Fibroblast of skin of left biceps (primary cell): ENCODE results near the gene AKAP1.

Experiments used
- DNase-seq, 2 experiments: peaks; one replicate each; pipeline ENCODE4 v3.0.0-alpha.2; 2013; ENCODE audit warnings: low read depth in 2 of 2

Gene AKAP1, protein sequence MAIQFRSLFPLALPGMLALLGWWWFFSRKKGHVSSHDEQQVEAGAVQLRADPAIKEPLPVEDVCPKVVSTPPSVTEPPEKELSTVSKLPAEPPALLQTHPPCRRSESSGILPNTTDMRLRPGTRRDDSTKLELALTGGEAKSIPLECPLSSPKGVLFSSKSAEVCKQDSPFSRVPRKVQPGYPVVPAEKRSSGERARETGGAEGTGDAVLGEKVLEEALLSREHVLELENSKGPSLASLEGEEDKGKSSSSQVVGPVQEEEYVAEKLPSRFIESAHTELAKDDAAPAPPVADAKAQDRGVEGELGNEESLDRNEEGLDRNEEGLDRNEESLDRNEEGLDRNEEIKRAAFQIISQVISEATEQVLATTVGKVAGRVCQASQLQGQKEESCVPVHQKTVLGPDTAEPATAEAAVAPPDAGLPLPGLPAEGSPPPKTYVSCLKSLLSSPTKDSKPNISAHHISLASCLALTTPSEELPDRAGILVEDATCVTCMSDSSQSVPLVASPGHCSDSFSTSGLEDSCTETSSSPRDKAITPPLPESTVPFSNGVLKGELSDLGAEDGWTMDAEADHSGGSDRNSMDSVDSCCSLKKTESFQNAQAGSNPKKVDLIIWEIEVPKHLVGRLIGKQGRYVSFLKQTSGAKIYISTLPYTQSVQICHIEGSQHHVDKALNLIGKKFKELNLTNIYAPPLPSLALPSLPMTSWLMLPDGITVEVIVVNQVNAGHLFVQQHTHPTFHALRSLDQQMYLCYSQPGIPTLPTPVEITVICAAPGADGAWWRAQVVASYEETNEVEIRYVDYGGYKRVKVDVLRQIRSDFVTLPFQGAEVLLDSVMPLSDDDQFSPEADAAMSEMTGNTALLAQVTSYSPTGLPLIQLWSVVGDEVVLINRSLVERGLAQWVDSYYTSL

DNA sequence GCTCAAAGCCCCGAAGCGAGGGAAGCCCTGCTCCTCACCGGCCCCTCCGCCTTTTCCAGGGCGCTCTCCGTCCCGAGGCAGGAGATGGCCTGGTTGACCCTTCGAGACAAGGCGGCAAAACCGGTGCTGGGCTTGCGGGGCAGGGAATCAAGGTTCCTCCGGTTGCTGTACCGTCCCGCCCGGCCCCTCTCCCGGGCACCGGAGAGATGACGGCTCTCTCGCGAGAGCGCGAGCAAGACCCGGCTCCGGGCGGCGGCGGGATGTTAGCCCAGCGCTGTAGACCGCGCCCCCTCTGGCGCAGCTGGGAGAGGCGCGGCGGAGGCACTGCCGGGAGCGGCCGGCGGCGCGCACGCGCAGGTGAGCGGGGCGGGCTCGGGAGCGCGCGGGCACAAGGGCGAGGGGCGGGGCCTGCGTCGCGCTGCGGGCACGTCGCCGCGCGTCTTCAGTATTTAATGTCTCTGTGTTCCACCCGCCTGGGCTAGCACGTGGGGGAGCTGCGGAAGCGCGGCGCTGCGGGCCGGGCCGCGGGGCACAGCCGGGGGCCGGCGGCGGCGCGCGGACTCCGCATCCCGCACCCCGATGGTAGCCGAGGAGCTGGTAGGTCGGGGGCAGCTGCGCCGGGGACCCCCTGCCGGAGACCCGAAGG, at the start of gene AKAP1:
Gene AKAP1, plus strand, starts transcription at position 445 of the 646 bp plus-strand sequence. CDS start 20,219 bp downstream, outside the sequence.
- DNase-seq, result peak; percentile 86 to 87

DNA sequence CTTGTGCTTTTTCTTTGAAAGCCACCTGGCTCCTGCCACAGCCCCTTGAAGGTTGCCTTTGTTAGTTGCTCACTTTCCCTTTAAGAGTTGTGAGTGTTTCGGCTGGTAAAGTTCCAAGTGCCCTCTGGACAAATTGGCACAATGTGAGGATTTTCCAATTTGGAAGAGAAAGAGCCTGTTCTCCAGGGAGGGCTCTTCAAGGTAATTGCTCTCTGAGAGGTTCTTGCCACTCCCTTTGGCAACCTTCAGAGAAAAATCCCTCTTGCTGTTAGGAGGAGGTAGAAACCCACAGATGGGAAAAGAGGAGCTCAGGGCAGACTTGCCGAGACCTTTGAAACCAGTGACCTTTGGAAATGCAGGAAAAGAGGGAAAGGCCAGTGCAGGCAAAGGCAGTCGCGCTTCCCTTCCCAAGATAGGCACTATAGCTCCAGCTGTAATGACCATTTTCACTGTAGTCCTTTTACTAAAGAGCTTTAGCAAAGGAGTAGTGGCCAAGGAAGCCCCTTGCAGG, 49.0 kb upstream of the AKAP1 start:
- no peak for DNase-seq

DNA sequence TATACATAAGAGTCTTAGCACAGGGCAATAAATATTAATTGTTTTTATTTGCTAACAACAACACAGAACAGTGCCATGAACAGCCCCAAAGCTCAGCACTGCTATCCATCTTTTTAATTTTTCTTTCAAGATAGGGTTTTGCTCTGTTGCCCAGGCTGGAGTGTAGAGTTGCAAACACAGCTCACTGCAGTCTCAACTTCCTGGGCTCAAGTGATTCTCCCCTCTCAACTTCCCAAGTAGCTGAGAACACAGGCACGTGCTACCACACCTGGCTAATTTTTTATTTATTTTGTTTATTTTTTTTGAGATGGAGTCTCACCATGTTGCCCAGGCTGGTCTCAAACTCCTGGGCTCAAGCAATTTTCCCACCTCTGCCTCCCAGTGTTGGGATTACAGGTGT, 47.6 kb upstream of the AKAP1 start:
- DNase-seq, result no peak

DNA sequence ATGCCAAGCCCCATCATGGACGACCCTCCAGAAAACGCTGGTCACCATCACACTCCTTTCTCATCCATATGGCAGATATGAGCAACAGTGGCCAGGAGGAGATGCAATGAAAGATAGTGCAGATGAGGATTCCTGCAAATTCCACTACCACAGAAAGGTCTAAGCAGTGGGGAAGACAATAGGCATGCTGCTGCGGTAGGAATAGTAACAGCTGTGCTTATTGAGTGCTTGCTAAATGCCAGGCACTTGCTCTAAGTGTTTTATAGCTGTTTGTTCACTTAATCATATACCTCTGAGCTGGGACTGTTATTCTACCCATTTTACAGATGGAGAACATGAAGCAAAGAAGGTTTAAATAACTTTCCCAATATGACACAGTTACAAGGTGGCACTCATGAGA, 46.6 kb upstream of the AKAP1 start:
- no peak for DNase-seq

DNA sequence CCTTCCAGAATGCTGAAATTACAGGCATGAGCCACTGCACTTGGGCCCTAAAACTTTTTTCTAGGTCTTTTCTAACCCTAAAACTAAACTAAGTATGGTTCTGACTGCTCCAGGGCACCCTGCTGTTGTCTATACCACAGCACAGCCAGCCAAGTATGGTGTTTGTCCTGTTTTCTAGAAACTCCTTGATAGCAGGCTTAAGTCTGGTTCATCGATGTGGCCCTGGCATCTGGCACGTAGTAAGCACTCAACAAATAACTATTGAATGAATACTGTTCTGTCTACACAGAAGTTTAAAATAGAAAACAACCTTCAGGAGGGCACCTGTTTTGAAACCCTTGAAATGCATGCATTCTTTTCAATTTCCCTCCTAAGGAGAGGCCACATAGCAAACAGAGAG, 44.5 kb upstream of the AKAP1 start:
- DNase-seq, result no peak

DNA sequence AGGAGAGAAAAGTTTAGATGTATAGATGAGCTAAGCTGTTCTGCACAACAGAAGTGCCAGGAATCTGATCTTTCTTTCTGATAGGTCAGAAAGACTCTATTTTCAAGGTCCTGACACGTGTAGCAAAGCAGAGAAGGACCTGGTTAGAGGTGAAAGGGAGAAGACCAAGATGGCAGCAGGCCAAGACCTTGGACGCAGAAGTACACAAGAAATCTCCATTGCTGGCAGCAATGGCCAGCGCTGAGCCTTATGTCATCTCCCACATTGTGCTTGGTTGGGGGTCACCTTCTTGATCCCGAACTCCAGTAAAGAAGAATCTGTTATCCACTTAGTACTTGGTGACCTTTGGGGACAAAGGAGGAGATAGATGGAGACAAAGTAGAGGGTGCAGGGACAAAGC, 41.8 kb upstream of the AKAP1 start:
- no peak for DNase-seq

DNA sequence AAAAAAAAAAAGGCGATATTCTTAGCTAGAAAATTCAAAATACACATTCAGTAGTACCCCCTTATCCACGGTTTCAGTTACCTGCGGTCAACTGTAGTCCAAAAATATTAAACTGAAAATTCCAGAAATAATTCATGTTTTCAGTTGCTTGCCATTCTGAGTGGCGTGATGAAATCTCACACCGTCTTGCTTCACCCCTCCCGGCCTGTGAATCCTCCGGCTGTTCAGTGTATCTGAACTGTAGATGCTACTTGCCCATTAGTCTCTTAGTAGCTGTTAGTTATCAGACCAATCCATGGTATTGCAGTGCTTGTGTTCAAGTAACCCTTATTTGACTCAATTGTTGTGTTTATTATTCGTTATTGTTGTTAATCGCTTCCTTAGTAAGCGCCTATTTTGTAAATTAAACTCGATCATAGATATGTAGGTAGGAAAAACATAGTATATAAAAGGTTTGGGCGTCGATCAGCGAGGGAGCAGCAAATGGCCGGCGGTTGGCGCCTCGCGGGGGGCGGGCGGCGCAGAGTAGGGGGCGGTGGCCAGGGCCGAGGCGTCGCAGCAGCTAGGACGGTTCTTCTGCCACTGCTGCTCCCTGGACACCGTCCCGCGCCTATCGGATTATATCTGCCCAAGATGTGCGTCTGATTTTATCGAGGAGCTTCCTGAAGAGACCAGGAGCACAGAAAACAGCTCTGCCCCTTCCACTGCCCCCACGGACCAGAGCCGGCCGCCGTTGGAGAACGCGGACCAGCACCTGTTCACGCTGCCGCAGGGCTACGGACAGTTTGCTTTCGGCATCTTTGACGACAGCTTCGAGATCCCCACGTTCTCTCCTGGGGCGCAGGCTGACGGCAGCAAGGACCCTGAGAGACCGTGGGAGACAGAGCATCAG, 39.8 kb upstream of the AKAP1 start:
- no peak for DNase-seq

DNA sequence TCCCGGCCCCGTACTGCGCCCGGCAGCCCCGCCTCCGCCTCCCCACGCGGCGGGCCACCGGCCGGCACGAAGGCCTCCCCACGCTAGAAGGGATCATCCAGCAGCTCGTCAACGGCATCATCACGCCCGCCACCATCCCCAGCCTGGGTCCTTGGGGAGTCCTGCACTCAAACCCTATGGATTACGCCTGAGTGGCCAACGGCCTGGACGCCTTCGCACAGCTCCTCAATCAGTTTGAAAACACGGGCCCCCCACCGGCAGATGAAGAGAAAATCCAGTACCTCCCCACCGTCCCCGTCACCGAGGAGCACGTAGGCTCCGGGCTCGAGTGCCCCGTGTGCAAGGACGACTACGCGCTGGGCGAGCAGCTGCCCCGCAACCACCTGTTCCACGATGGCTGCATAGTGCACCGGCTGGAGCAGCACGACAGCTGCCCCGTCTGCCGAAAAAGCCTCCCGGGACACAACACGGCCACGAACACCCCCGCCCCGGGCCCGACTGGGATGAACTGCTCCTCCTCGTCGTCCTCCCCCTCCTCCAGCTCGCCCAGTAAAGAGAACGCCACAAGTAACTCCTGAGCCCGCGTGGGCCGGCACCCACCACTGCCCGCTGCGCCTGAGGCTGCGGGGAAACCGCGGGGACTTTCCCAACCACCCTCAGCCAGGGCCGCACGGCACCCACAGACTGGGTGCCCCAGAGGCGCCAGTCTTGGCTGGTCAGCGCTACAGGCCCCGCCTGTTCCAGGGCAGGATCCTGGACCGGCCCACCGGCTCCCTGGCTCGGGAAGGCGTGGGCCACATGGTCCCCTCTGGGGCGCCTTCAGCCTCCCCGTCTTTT, 39.0 kb upstream of the AKAP1 start:
- no peak for DNase-seq

DNA sequence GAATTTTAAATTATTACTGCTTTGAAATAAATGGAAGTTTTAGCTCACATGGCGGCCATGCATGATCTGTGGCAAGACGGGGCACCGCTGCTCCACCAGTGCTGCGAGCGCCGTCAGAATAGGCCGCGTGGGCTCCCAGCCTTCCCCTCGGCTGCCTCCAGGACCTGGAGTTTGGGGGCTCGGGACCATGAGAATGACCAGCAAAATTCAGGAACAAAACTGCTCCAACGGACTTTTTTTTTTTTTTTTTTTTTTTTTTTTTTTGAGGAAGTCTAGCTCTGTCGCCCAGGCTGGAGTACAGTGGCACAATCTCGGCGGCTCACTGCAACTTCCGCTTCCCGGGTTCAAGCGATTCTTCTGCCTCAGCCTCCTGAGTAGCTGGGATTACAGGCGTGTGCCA, 38.3 kb upstream of the AKAP1 start:
- DNase-seq, result no peak

DNA sequence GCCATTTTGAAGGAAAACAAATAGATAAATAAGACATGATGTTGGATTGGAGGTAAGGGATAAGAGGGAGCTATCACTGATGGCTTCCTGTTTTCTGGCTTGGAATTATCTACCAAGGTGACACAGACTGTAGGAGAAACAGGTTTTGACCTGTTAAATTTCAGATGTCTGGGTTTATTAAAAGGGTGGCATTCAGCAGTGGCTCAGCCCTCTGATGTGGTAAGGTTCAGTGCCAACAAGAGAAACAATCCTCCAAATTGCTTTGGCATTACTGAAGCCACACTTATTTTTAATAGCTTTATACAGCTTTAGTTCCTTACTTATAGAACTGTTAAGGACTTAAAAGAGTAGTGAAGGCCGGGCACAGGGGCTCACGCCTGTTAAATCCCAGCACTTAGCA, 37.0 kb upstream of the AKAP1 start:
- DNase-seq, result no peak

DNA sequence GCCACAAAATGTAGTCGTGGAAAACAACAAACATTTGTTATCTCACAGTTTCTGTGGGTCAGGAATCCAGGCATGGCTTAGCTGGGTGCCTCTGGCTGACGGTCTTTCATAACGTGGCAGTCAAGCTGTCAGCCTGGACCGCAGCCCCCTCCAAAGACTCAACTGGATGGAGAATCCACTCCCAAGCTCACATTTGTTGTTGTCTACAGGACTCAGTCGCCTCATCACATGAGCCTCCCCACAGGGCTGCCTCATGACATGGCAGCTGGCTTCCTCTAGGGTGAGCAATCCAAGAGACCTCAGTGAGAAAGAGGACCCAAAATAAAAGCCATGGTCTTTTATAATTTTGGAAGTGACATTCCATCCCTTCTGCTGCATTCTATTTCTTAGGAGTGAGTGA, 34.7 kb upstream of the AKAP1 start:
- DNase-seq, result no peak

DNA sequence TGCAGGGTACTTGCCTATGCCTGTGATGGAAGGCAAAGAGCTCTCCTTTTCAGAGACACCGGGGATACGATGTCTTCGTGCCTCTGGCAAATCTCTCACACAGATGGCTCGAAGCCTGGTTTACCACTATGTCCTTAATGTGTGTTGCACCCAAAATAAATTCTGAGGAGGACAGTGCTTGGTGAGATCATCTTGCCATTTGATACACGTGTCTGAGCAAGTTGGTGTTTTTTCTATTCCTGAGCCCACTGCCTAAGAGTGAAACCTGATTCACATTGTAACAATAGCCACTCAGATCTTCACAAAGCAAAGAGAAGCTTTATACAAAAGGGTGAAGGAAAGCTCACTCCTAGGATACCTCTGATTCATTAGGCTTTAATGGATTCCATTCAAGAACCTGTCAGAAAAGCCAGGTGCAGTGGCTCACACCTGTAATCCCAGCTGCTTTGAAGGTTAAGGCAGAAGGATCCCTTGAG, 33.1 kb upstream of the AKAP1 start:
- no peak for DNase-seq

DNA sequence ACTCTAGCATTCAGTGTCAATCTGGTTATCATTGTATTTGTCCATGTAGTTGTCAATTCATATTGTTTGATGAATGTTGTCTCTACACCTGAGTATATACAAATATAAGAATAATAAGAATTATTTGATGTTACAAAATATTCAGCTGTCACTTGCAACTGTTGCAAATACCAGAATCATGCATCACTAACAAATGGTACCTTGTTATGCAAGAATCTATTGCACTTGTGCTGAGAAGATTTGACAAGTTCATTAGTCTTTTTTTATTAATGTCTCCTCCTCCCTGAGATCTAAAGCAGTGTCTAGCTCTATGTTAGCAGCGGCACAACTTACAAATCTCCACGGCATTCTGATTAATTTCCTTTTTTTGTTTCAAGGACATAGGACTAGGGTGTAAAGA, 22.2 kb upstream of the AKAP1 start:
- DNase-seq, result no peak

DNA sequence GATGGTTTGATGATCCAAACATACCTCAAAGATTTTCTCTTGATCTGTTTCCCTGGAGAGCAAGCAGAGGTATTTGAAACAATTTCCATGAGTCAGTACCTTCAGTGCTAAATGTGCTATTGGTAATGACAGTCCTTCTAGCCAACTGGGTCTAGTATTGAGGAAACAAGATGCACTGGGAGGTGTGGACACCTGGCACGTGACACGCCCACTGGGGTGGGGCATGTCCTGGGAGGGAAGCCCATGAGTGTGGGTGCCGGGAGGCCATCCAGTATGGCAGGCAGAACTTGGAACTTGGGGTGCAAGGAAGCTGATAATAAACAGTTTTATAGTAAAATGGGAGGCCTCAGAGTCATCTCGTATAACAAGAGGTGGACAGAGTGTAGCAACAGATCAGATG, 17.9 kb upstream of the AKAP1 start:
- DNase-seq, result no peak

DNA sequence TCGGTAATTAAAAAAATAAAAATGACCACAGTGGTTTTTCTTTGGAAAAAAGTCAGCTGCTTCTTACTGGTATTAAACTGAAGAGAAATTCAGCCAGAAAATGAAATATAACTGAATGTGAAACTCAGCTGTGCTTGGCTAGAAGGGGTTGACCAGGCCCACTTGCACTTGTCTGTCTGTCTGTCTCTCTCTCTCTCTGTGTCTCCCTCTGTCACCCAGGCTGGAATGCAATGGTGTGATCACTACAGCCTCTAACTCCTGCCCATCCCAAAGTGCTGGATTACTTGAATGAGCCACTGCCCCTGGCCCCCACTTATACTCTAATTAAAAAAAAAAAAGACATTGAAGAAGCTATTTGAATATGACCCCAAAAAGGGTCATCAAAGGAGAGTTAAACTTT, 17.3 kb upstream of the AKAP1 start:
- DNase-seq, result no peak

DNA sequence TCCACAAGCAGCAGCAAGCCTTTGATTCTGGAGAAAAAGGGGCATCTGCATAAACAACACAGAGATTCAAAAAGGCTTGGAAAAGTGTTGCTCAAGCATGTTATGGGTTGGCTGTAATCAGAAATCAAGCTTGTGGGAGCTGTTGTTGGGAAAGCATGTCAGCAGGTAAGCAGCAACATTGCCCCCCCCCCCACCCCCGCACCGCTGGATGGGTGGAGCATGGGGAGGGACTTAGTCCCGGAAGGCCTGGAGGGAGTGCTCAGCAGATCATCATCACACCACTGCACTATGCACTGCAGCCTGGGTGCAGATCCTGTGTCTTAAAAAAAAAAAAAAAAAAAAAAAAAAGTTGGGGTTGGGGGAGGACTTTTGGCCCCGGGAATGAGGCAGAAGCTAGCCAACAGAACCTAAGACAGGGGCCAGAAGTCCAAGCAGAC, 16.8 kb upstream of the AKAP1 start:
- DNase-seq, result no peak

DNA sequence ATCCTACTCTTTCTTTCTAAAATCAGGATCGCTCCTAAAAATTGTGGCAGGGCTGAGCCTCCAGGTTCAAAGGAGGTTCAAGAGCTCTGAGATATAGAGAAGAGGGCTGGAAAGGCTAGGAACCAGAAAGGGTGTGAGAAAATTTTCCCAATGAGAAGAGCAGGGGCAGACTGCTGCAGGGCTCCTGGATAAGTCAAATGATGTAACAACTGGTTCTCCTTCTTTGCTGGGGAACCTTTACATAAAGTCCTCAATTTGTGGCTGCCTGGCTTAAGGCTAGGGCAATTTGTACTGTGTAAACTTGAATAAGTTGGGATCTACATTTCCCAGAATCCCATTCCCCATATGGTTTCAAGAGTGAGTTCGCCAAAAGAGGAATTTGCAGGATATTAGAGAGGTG, 16.3 kb upstream of the AKAP1 start:
- no peak for DNase-seq

DNA sequence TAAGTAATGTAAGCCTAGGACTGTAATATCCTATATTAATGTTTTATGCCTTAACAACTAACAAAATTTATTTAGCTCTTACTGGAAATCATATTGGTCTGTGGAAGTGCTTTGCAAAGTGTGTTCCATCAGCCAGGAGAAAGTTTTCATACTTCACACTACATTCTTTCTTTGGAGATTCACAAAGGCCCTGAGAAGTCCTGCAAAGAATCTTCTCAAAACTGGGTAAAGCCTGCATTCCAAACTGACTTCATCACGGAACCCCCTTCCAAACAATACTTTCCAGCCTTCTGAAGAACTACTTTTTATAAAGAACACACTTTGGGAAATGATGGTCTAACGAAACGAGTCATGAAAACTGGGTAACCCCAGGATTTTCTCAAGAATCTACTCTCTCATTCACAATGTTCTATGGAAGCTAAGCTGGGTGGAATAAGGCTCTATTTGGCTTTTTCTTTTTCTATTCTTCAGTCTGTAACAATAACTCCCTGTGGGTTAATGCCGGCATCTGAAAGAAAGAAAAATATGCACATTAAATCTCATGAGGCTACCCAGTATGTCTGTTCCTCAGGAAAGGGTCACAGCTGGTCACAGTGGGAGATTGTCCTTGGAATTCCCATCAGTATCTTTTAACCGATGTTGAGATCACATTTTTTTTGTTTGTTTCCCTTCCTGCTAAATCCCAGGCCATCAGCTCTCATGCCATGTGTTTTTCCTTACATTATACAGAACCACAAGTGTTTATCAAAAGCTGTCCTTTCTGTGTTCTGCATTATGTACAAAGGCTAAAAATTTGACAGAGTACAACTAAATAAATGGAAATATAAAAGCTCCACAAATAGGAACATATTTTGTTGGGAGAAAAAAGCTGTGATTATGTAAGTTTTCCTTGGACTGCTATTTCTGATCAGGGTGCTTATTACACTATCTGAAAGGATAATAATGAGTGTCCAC, 12.8 kb upstream of the AKAP1 start:
- no peak for DNase-seq

DNA sequence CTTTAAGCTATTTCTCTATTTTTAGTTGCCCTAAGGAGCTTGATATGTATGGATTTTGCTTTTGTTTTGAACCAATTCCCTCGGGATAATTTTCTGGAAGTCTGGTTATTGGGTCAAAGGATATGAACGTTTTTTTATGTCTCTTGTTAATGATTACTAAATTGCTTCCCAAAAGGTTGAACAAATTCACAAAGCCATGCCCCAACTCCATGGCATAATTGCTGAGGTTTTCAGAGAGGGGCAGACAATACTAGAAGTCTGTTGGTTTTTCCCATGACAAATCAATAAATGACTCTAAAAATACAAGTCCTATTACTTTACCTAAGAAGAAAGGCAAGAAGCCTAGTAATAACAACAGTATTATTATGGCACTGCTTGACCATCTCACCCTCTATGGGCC, 11.4 kb upstream of the AKAP1 start:
- no peak for DNase-seq
